ENCODE measurements around the gene RBM3.
A peak's percentile ranks its signal among the peaks of the same experiment; 100 is the strongest.

RBM3 gene

GRCh38 chrX:48613502-48614160 is 39.3 kb downstream of the RBM3 start:
- no peaks in the 10 kb centered on the region for H3K27me3 ChIP-seq (replicated peaks)
- DNase-seq, result peak; percentile 40
- H3K27ac ChIP-seq, result no peak overlapping the region
- no peak overlapping the region for H3K4me3 ChIP-seq (ENCODE audit: low read depth, low read length)
- in situ Hi-C loops (cut with HindIII; ENCODE audit: low pct_ligation_motif_present, low sequenced_read_pairs), result no loop called here
- H3K36me3 ChIP-seq (replicated peaks), result no peaks in the 10 kb centered on the region
- TF ChIP-seq CTCF (IDR thresholded peaks at IDR 0.05; ENCODE audit: low read depth, low read length, missing control alignments), result no peak

- Histone ChIP-seq H3K27me3 (replicated peaks) (no peaks in the 10 kb centered on the region), H3K27ac (no peak overlapping the region), H3K36me3 (replicated peaks) (no peaks in the 10 kb centered on the region), H3K4me3 (ENCODE audit: low read depth, low read length) (no peak overlapping the region)
- no peak for DNase-seq
- TF ChIP-seq CTCF (IDR thresholded peaks at IDR 0.05; ENCODE audit: low read depth, low read length, missing control alignments), result no peak
- in situ Hi-C loops (cut with HindIII; ENCODE audit: low pct_ligation_motif_present, low sequenced_read_pairs), result no loop called here
Observed at GRCh38 chrX:48616576-48616975, 42.3 kb downstream of the RBM3 start.

GRCh38 chrX:48617542-48618340 is 43.5 kb downstream of the RBM3 start:
- in situ Hi-C loops (cut with HindIII; ENCODE audit: low pct_ligation_motif_present, low sequenced_read_pairs), result no loop called here
- H3K36me3 ChIP-seq (replicated peaks), result no peaks in the 10 kb centered on the region
- no peaks in the 10 kb centered on the region for H3K27me3 ChIP-seq (replicated peaks)
- H3K4me3 ChIP-seq (ENCODE audit: low read depth, low read length), result no peak overlapping the region
- TF ChIP-seq CTCF (IDR thresholded peaks at IDR 0.05; ENCODE audit: low read depth, low read length, missing control alignments), result no peak
- DNase-seq, result peak; percentile 18
- no peak overlapping the region for H3K27ac ChIP-seq

GRCh38 chrX:48626401-48627298 is 52.4 kb downstream of the RBM3 start:
- Histone ChIP-seq H3K27me3 (replicated peaks) (no peaks in the 10 kb centered on the region), H3K4me3 (ENCODE audit: low read depth, low read length) (no peak overlapping the region), H3K36me3 (replicated peaks) (no peaks in the 10 kb centered on the region), H3K27ac (no peak overlapping the region)
- in situ Hi-C loops (cut with HindIII; ENCODE audit: low pct_ligation_motif_present, low sequenced_read_pairs), result no loop called here
- TF ChIP-seq CTCF (IDR thresholded peaks at IDR 0.05; ENCODE audit: low read depth, low read length, missing control alignments), result no peak
- DNase-seq, result no peak

Measured in brain microvascular endothelial cell (primary cell).